OCI-LY1 (cell line): ENCODE data around the gene MATR3.
"Not testable (repeated sequence)": the region's sequence is repeated elsewhere in the genome, so short reads cannot be mapped to it uniquely, and the experiment has no call there.

Experiments used
- H2AFZ ChIP-seq: fragments of 200-600 bp; sonication (generic), shearing (Covaris generic); 2 replicates; pipeline ENCODE4 v1.6.0; 2014; ENCODE audit warnings: antibody characterized with exemption, mild to moderate bottlenecking, low read length
- H3F3A ChIP-seq: fragments of 200-600 bp; sonication (generic), shearing (Covaris generic); 2 replicates; pipeline ENCODE4 v1.6.0; 2014; ENCODE audit warnings: mild to moderate bottlenecking, antibody characterized with exemption, low read length, moderate library complexity; ENCODE audit not compliant: insufficient read depth
- H3K27ac ChIP-seq: fragments of 200-600 bp; sonication (generic); 2 replicates; pipeline ENCODE4 v1.5.1; 2014; ENCODE audit warnings: low read length, mixed run types, mild to moderate bottlenecking, low read depth; ENCODE audit not compliant: poor library complexity, severe bottlenecking
- H3K27me3 ChIP-seq: fragments of 200-600 bp; sonication (generic); 2 replicates; pipeline ENCODE4 v1.6.0; 2014; ENCODE audit warnings: antibody characterized with exemption, mild to moderate bottlenecking, low read length, moderate library complexity; ENCODE audit not compliant: insufficient read depth
- H3K36me3 ChIP-seq: fragments of 200-600 bp; sonication (generic); 2 replicates; pipeline ENCODE4 v1.6.1; 2014; ENCODE audit warnings: mild to moderate bottlenecking, antibody characterized with exemption, low read length, moderate library complexity, mixed read lengths; ENCODE audit not compliant: insufficient read depth
- H3K4me1 ChIP-seq: fragments of 200-600 bp; sonication (generic); 2 replicates; pipeline ENCODE4 v1.5.1; 2014; ENCODE audit warnings: mild to moderate bottlenecking, low read length, moderate library complexity; ENCODE audit not compliant: insufficient read depth, severe bottlenecking
- H3K4me2 ChIP-seq: fragments of 200-600 bp; sonication (generic), shearing (Covaris generic); 2 replicates; pipeline ENCODE4 v1.6.1; 2014; ENCODE audit warnings: low read length
- H3K4me3 ChIP-seq: fragments of 200-600 bp; sonication (generic); 2 replicates; pipeline ENCODE4 v1.5.1; 2014; ENCODE audit warnings: low read length, low read depth, mild to moderate bottlenecking, mixed read lengths; ENCODE audit not compliant: poor library complexity, severe bottlenecking
- H3K79me2 ChIP-seq: fragments of 200-600 bp; shearing (Covaris generic); 2 replicates; pipeline ENCODE4 v1.6.1; 2016; ENCODE audit warnings: mixed run types, low read length, mixed read lengths; ENCODE audit not compliant: insufficient read depth
- H3K9ac ChIP-seq: fragments of 200-600 bp; sonication (generic), shearing (Covaris generic); 2 replicates; pipeline ENCODE4 v1.6.1; 2014; ENCODE audit warnings: mild to moderate bottlenecking, low read length, mixed read lengths
- H3K9me2 ChIP-seq: fragments of 200-600 bp; sonication (generic), shearing (Covaris generic); 2 replicates; pipeline ENCODE4 v1.6.1; 2014; ENCODE audit warnings: low read depth, mild to moderate bottlenecking, low read length, mixed read lengths
- H3K9me3 ChIP-seq: fragments of 200-600 bp; shearing (Covaris generic); 2 replicates; pipeline ENCODE4 v1.6.1; 2014; ENCODE audit warnings: low read length, mixed read lengths
- H4K20me1 ChIP-seq: fragments of 200-600 bp; sonication (generic), shearing (Covaris generic); 2 replicates; pipeline ENCODE4 v1.6.0; 2016; ENCODE audit warnings: mild to moderate bottlenecking, low read length; ENCODE audit not compliant: insufficient read depth
- CTCF ChIP-seq: fragments of 200-600 bp; sonication (generic), shearing (Covaris generic); IDR thresholded peaks from 2 replicates; pipeline ENCODE4 v1.5.1; 2017; ENCODE audit warnings: mild to moderate bottlenecking, antibody characterized with exemption, low read length, moderate library complexity, mixed read lengths
- EZH2 ChIP-seq: fragments of 200-600 bp; sonication (generic), shearing (Covaris generic); IDR thresholded peaks from 2 replicates; pipeline ENCODE4 v1.8.0; 2017; ENCODE audit warnings: borderline replicate concordance, mixed run types, mild to moderate bottlenecking, antibody characterized with exemption, low read length, moderate library complexity, mixed read lengths

MATR3 gene

GRCh38 chr5:139354186-139354585, 60.6 kb downstream of the MATR3 start:
- Histone ChIP-seq H2AFZ (no peak overlapping the region), H3K79me2 (peaks cover 95% of the 10 kb centered on the region), H3K36me3 (peaks cover 64% of the 10 kb centered on the region), H3K9ac (no peak overlapping the region), H3K27me3 (no peaks in the 10 kb centered on the region), H4K20me1 (no peaks in the 10 kb centered on the region), H3K4me2 (no peak overlapping the region), H3F3A (no peaks in the 10 kb centered on the region), H3K9me3 (peaks cover 2% of the 10 kb centered on the region; the same call in 1 of the 2 replicates), H3K4me1 (no peaks in the 10 kb centered on the region), H3K4me3 (no peak overlapping the region), H3K9me2 (no peaks in the 10 kb centered on the region), H3K27ac (no peak overlapping the region)
- TF ChIP-seq CTCF: no peak
- no peak for TF ChIP-seq EZH2

GRCh38 chr5:139355900-139356299, 62.4 kb downstream of the MATR3 start:
- H3K4me3 ChIP-seq, H3K4me2 ChIP-seq, H2AFZ ChIP-seq, H3K9me2 ChIP-seq, H3K27me3 ChIP-seq, H3K9me3 ChIP-seq, H3K27ac ChIP-seq, H3K9ac ChIP-seq, H3F3A ChIP-seq, H3K4me1 ChIP-seq, H4K20me1 ChIP-seq: not testable (repeated sequence)
- H3K79me2 ChIP-seq: peaks cover 87% of the 10 kb centered on the region
- H3K36me3 ChIP-seq: peaks cover 70% of the 10 kb centered on the region

- no peak overlapping the region for H3K27ac ChIP-seq
- no peaks in the 10 kb centered on the region for H3K4me1 ChIP-seq
- H2AFZ ChIP-seq: no peak overlapping the region
- no peak overlapping the region for H3K9ac ChIP-seq
- H3K27me3 ChIP-seq: no peaks in the 10 kb centered on the region
- peaks cover 60% of the 10 kb centered on the region for H3K36me3 ChIP-seq
- no peaks in the 10 kb centered on the region for H3F3A ChIP-seq
- peaks cover 77% of the 10 kb centered on the region for H3K79me2 ChIP-seq
- H3K9me3 ChIP-seq: peaks cover 2% of the 10 kb centered on the region; the same call in 1 of the 2 replicates
- H3K4me3 ChIP-seq: no peak overlapping the region
- H4K20me1 ChIP-seq: peaks cover 4% of the 10 kb centered on the region; the same call in 1 of the 2 replicates
- no peak for TF ChIP-seq CTCF
- no peak for TF ChIP-seq EZH2
- no peak overlapping the region for H3K4me2 ChIP-seq
- no peaks in the 10 kb centered on the region for H3K9me2 ChIP-seq
These were observed 64.5 kb downstream of the MATR3 start for GRCh38 chr5:139358064-139358463.

- H3K27me3 ChIP-seq: no peaks in the 10 kb centered on the region
- no peaks in the 10 kb centered on the region for H3K4me1 ChIP-seq
- no peak overlapping the region for H3K4me2 ChIP-seq
- H2AFZ ChIP-seq: no peak overlapping the region
- no peak overlapping the region for H3K9ac ChIP-seq
- TF ChIP-seq EZH2 (no peak), CTCF (no peak)
- H3K27ac ChIP-seq: no peak overlapping the region
- peaks cover 57% of the 10 kb centered on the region for H3K36me3 ChIP-seq
- H3K79me2 ChIP-seq: peaks cover 53% of the 10 kb centered on the region
- H3F3A ChIP-seq: no peaks in the 10 kb centered on the region
- H3K4me3 ChIP-seq: no peak overlapping the region
- H4K20me1 ChIP-seq: peaks cover 4% of the 10 kb centered on the region; the same call in 1 of the 2 replicates
- H3K9me2 ChIP-seq: no peaks in the 10 kb centered on the region
- H3K9me3 ChIP-seq: no peaks in the 10 kb centered on the region
These were observed 66.8 kb downstream of the MATR3 start for GRCh38 chr5:139360384-139360783.
